GM12891 (cell line): ENCODE measurements around the gene MAT1A.

ENCODE experiments used
- POLR2A ChIP-seq: IDR thresholded peaks from 2 replicates; pipeline ENCODE4 v1.6.1; 2011; ENCODE audit warnings: low read depth, low read length, control low read depth
- POLR2AphosphoS5 ChIP-seq: IDR thresholded peaks from 2 replicates; pipeline ENCODE4 v1.6.1; 2011; ENCODE audit warnings: low read depth, low read length, control low read depth

DNA sequence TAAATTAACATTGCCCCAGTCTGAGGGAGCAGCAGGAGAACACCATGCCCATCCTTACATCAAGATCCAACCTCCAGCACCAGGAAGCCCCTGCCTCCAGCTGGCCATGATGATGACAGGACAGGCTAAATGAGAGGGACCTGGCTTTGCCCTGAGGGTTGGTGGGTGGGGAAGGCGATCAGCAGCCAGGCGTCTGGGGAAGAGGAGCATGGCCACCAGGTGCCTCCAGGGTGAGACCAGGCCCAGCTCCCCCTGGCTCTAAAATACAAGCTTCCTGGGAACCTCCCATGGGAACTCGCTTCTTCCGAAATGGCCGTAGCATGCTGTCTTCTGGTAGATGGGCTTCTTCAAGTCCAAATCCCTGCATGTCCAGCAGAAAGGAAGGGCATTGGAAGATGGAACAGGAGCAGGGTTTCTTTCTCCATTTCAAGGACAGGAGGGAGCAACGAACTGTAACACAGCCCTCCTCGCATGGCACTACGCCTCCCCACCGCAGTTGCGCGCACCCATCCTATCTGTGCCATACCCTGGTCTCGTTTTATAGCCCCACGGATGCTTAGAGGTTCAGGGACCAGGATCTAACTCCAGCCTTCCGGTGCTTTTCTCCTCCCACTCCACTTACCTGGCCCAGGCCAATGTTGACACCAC lies 15.8 kb downstream of the MAT1A start:
- TF ChIP-seq POLR2A (no peak), POLR2AphosphoS5 (no peak)
